Measurements from ENCODE around the gene NAALADL2.

DNA sequence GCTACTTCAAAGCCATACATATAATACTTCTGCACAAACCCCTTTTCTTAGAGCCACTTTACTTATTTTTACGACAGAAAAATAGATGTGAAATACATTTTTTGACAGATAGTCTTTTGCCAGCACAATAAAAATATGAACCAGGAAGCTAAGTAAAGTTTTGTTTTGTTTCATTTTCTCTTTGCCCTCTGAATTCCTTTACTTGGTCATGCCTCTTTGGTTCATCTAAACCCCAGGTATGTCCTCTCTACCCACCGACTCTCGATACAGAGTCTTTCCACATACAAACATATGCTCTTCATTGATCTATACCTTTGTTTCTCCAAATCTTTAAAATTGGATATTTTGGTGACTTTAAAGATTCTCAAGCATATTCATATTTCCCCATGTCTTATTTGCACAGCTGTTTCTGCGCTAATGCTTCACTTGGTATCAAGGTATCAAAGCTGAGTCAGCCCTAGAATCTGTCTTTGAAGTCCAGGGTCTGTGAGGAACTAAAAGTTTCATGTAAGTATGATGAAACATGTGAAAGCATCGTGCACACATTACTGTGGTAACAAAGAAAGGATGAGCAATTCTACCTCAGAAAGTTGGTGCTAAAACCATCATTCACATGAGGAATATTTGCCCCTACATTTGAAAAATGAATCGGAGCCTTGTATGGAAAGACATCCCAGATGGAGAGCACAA lies 845.4 kb downstream of the NAALADL2 start:
- TF ChIP-seq, protein P1, sequence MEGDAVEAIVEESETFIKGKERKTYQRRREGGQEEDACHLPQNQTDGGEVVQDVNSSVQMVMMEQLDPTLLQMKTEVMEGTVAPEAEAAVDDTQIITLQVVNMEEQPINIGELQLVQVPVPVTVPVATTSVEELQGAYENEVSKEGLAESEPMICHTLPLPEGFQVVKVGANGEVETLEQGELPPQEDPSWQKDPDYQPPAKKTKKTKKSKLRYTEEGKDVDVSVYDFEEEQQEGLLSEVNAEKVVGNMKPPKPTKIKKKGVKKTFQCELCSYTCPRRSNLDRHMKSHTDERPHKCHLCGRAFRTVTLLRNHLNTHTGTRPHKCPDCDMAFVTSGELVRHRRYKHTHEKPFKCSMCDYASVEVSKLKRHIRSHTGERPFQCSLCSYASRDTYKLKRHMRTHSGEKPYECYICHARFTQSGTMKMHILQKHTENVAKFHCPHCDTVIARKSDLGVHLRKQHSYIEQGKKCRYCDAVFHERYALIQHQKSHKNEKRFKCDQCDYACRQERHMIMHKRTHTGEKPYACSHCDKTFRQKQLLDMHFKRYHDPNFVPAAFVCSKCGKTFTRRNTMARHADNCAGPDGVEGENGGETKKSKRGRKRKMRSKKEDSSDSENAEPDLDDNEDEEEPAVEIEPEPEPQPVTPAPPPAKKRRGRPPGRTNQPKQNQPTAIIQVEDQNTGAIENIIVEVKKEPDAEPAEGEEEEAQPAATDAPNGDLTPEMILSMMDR (IDR thresholded peaks at IDR 0.05; ENCODE audit: borderline replicate concordance, extremely low read depth, low read length, poor library complexity, severe bottlenecking), result no peak
- no peak for TF ChIP-seq EZH2 (IDR thresholded peaks at IDR 0.05; ENCODE audit: borderline replicate concordance, low read depth, low read length, severe bottlenecking)

All from DND-41 (cell line).